Epithelial cell of esophagus (primary cell): ENCODE data around the gene CCDC169.

Experiments used
- DNase-seq: peaks from one replicate; pipeline ENCODE4 v3.0.0; 2010; ENCODE audit warnings: low read depth
- H3K4me3 ChIP-seq: 2 replicates; pipeline ENCODE4 v1.5.1; 2011; ENCODE audit warnings: mild to moderate bottlenecking, low read length, control low read depth
- CTCF ChIP-seq: IDR thresholded peaks from 2 replicates; pipeline ENCODE4 v1.5.1; 2011; ENCODE audit warnings: low read depth, mild to moderate bottlenecking, low read length, control low read depth, inconsistent platforms; ENCODE audit not compliant: insufficient read depth; ENCODE audit errors: missing control alignments

The CCDC169 gene

DNA sequence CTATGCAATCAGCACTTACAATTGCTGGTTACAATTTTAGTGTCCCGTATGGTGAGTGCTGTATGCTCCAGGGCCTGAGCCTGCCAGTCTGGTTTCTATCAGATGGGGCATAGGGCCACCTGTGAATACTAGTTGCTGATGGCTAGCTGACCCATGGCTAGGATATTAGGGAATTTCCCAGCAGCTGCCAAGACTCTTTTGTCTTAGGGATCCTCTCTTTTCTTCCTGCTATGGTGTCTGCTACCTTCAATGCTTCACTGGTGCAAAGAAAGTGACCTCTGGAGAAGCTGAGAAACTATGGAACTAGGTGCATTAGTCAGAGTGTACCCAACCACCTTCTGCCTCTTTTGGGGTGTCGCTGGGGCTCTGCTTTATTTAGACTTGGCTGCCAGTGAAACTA lies 11.6 kb downstream of the CCDC169 start:
- no peak for DNase-seq
- no peak overlapping the region for H3K4me3 ChIP-seq
- no peak for TF ChIP-seq CTCF

DNA sequence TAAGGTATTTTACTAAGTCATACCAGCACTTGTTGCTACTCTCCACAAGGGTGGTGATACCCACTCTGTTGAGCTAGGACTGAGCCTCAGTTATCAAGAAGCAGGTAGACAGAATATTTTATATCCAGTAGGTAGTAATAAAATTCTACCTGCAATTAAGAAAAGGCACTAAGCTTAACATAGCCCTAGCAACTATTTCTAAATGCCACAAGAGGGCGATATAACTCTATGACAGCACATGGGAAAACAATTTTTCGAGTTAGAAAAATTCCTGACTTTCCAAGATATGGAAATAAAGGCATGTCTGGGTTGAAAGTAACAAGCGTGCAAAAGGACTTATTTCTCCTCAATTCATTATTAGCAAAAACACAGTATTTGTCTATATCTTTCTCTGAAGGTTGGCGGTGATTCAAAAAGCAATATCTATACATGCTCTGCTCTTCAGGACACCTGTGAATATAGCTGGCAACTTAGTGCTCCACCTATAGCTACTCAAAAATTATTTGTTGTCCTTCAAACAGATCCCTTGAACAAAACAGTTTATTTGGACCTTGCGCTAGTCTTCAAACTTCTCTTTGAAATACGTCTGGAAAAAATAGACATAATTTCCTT lies 14.7 kb downstream of the CCDC169 start:
- no peak overlapping the region for H3K4me3 ChIP-seq
- peak; percentile 76 for TF ChIP-seq CTCF
- peak; percentile 55 for DNase-seq

DNA sequence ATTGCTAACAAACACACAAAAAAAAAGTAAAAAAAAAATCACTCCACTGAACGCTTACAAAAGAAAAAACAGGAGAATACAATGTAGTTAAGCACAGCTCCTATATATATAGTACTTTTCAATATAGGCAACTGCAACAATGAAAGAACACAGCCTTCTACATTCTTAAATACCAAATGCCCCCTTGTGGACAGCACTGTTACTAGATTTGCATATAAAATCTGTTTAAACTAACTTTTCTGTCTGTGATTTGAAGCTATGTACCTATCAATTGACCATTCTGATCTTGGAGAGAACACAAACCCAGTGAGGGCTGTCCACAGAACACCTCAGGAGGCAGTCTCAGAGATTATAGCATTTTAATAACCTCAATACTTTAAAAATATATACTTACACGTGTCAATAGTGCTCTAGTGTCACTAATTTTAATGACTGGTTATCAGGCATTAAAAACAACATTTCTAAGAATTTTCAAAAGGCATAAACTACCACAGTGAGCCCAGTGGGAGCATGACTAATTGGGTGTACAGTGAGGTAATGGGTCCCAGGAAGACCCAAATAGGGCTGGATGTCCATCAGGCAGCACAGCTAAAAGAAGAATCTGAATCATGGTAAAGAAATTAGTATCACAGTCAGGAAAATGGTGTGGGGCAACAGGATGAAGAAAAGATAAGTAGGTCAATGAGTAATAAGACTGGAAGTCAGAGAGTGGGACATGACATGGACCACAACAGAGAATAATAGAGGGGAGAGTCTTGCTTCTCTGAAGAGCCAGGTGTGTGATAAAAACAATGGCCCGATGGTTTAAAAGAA lies 22.2 kb downstream of the CCDC169 start:
- H3K4me3 ChIP-seq: no peak overlapping the region
- DNase-seq: peak; percentile 69
- TF ChIP-seq CTCF: peak; percentile 50

- no peak overlapping the region for H3K4me3 ChIP-seq
- no peak for DNase-seq
- no peak for TF ChIP-seq CTCF
These were observed 24.2 kb downstream of the CCDC169 start for GRCh38 chr13:36273431-36273830.

GRCh38 chr13:36261976-36262375 lies 35.6 kb downstream of the CCDC169 start:
- TF ChIP-seq CTCF: no peak
- no peak for DNase-seq
- no peak overlapping the region for H3K4me3 ChIP-seq

- DNase-seq: no peak
- no peak for TF ChIP-seq CTCF
- H3K4me3 ChIP-seq: no peak overlapping the region
These were observed 36.6 kb downstream of the CCDC169 start for GRCh38 chr13:36261011-36261410.
